Mucosa of stomach (tissue), 1 donor: Measurements from ENCODE around the gene OLFM1.

Experiments used
- H3K27me3 ChIP-seq: one replicate; pipeline ENCODE4 v1.7.0; 2013; ENCODE audit warnings: mild to moderate bottlenecking, low read length; ENCODE audit not compliant: control insufficient read depth, insufficient read depth
- H3K36me3 ChIP-seq: one replicate; pipeline ENCODE4 v1.7.0; 2013; ENCODE audit warnings: low read length; ENCODE audit not compliant: control insufficient read depth, insufficient read depth
- H3K4me1 ChIP-seq: one replicate; pipeline ENCODE4 v1.7.0; 2013; ENCODE audit warnings: mild to moderate bottlenecking, low read length; ENCODE audit not compliant: control insufficient read depth, insufficient read depth
- H3K4me3 ChIP-seq: one replicate; pipeline ENCODE4 v1.7.0; 2013; ENCODE audit warnings: low read length
- H3K9ac ChIP-seq: one replicate; pipeline ENCODE4 v1.7.0; 2013; ENCODE audit warnings: mild to moderate bottlenecking, low read length, moderate library complexity
- H3K9me3 ChIP-seq: one replicate; pipeline ENCODE4 v1.7.0; 2013; ENCODE audit warnings: mild to moderate bottlenecking, low read length, moderate library complexity; ENCODE audit not compliant: control insufficient read depth
- donor health status: Pancreatic carcinoma.

OLFM1 gene

DNA sequence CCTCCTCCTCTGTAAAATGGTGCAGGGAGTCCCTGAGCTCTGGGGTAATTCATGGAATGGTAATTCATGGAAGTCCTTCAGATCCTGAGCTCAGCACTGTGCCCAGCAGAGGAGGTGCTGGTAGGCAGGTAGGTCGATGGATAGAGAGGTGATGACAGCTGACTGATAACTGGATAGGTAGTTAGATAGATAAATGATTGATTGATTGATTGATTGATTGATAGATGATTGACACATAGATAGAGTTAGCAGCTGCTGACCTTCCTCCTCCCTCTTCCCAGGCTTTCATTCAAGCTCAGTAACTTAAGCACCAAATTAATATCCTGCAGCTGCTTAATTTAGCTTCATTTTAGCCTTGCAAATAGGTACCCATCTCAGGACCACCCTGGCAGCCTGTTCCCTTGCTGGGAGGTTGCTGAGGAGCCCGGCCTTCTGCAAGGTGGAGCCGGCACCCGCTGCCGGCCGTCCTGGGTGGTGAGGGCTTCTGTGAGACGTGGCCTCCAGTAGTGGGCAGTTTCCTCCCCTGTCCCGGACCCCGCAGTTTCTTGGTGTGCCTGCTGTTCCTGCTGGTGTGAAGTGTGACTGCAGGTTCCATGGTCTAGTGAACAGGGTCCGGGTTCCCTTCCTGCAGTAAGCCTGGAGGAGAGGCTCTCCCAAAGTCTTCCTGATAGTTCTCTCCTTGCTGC is 13.4 kb downstream of the OLFM1 start:
- Histone ChIP-seq H3K36me3 (no peaks in the 10 kb centered on the region), H3K4me3 (no peak overlapping the region), H3K9ac (no peak overlapping the region), H3K9me3 (no peaks in the 10 kb centered on the region), H3K4me1 (no peaks in the 10 kb centered on the region), H3K27me3 (peaks cover 5% of the 10 kb centered on the region)

DNA sequence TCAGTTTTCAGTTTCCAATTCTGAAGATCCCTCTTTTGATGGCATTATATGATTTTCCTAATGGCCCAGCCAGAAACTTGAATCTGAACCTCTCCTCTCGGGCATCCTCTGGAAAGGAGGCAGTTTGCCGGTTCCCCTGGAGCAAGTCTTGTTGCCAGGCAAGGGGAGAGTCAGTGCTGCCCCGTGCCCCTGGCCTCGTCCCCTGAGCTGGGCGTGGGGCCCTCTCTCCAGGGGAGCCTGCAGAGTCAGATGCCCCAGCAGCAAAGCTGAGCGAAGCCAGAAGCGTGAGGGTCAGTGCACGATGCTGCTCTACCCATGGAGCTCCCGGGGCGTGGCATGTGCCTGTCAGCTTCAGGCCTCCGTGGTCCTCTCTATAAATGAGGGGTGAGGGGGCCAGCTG is 14.0 kb downstream of the OLFM1 start:
- H3K9ac ChIP-seq: no peak overlapping the region
- no peaks in the 10 kb centered on the region for H3K36me3 ChIP-seq
- no peak overlapping the region for H3K4me3 ChIP-seq
- no peaks in the 10 kb centered on the region for H3K4me1 ChIP-seq
- peaks cover 5% of the 10 kb centered on the region for H3K27me3 ChIP-seq
- H3K9me3 ChIP-seq: no peaks in the 10 kb centered on the region

DNA sequence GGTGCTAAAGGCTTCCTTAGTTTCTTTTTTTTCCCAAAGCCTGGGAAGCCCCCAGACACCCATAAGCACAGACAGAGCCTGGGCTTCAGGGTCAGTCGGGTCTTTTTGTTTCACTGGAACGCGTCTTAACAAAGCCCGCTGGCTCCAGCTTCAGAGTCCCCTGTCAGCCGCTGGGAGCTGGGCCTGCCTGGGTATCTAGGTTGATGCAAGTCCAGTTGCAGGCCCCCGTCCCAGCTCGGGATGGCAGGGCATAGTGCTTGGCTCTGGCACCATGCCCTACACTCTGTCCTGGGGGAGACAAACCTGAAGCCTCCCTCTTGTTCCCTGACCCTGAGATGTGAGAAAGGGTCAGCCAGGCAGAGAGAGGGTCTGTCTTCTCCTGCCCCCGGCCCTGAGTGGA is 14.5 kb downstream of the OLFM1 start:
- peaks cover 5% of the 10 kb centered on the region for H3K27me3 ChIP-seq
- H3K36me3 ChIP-seq: no peaks in the 10 kb centered on the region
- H3K9ac ChIP-seq: no peak overlapping the region
- no peaks in the 10 kb centered on the region for H3K9me3 ChIP-seq
- no peak overlapping the region for H3K4me3 ChIP-seq
- H3K4me1 ChIP-seq: no peaks in the 10 kb centered on the region

DNA sequence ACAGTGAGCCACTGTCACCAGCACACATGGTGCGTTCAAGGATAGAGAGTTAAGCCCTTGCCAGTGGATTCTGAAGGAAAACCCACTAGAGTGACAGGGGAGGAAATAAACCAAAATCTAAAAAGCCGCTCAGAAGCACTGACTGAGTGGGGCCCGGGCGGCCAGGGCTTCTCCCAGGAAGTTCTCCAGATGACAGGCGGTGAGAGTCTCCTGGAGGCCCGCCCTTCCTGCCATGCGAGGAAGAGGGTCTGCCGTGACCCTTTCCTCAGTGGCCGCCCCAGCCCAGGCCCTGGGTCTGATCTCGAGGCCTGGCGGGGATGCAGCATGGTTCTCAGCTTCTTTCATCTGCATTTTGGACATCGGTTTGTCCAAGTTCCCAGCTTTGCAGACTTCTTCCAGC is 14.9 kb downstream of the OLFM1 start:
- H3K4me1 ChIP-seq: no peaks in the 10 kb centered on the region

DNA sequence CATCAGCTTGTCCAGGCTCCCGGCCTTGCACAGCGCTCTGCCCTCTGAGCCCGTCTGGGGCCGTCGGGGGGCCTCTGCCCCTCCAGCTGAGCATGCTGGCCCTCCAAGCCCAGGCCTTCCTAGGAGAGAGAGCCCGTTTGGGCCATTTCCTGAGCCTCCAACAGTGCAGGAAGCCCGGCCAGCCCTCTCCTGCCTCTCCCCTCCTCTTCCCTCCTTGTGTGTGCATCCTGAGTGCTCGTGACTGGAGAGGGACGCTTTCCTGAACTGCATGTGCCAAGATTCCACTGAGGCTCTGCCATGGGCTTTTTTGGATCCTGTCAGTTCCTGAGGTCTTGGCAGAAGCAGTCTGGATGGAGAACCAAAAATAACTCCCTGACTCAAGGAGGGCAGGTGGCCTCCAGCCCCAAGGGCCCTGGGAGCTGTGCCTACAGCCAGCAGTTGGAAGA is 15.6 kb downstream of the OLFM1 start:
- Histone ChIP-seq H3K36me3 (no peaks in the 10 kb centered on the region), H3K4me1 (no peaks in the 10 kb centered on the region), H3K9ac (no peak overlapping the region), H3K4me3 (no peak overlapping the region), H3K9me3 (no peaks in the 10 kb centered on the region), H3K27me3 (peaks cover 5% of the 10 kb centered on the region)

More for the DNA sequence above, 14.9 kb downstream of the OLFM1 start:
- Histone ChIP-seq H3K4me3 (no peak overlapping the region), H3K9me3 (no peaks in the 10 kb centered on the region), H3K36me3 (no peaks in the 10 kb centered on the region), H3K27me3 (peaks cover 5% of the 10 kb centered on the region), H3K9ac (no peak overlapping the region)

DNA sequence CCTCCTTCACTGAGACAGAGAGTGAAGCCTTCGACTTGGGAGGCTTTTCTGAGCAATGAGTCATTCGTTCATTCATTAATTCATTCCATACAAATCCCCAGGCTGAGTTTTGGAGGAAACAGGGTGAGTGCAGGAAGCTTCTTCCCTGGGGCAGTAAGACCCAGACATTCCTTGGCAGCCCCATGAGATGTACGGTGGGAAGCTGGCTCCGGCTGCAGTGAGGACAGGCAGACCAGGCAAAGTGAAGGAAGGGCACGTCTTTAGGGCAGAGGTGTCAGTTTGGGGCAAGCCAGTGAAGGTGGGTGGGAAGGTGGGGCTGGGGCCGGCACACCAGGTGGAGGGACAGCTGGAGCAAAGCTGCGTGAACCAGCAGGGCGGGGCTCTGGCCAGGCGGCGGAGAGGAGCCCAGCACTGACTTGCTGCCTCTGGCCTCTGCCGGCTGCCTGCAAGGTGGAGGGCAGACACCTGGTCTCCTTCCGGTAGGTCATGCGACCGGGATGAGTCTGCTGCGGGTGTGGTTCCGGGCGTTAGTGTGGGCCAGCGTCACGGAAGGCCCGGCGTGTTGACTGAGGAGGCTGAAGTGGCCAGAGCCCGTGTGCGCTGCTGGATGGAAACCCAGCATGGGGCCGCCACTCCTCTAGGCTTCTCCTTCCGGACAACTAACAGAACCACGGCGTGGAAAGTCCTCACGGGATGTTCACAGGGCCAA is 16.6 kb downstream of the OLFM1 start:
- peaks cover 11% of the 10 kb centered on the region for H3K27me3 ChIP-seq
- H3K36me3 ChIP-seq: no peaks in the 10 kb centered on the region
- H3K4me3 ChIP-seq: no peak overlapping the region
- no peak overlapping the region for H3K9ac ChIP-seq
- H3K9me3 ChIP-seq: no peaks in the 10 kb centered on the region
- H3K4me1 ChIP-seq: no peaks in the 10 kb centered on the region

DNA sequence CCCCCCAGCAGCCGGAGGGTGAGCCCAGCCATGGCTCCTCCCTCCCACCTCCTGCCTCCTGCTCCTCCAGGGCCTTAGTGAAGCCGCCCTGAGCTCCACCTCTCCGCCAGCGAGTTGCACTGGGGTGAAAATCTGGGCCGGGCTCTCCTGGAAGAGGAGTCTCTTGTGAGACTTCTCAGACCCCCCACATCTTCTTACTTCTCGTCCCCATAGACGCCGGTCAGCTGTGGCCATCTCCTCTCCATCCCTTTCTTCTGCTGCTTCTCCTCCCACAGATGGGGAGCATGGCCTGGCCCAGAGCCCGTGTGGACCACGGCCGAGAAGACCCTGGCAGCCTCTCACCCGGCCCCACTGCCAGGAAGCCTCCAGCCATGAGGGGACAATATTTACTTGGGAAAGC is 17.3 kb downstream of the OLFM1 start:
- Histone ChIP-seq H3K9me3 (no peaks in the 10 kb centered on the region), H3K27me3 (peaks cover 17% of the 10 kb centered on the region), H3K4me1 (no peaks in the 10 kb centered on the region), H3K36me3 (no peaks in the 10 kb centered on the region), H3K9ac (no peak overlapping the region), H3K4me3 (no peak overlapping the region)

DNA sequence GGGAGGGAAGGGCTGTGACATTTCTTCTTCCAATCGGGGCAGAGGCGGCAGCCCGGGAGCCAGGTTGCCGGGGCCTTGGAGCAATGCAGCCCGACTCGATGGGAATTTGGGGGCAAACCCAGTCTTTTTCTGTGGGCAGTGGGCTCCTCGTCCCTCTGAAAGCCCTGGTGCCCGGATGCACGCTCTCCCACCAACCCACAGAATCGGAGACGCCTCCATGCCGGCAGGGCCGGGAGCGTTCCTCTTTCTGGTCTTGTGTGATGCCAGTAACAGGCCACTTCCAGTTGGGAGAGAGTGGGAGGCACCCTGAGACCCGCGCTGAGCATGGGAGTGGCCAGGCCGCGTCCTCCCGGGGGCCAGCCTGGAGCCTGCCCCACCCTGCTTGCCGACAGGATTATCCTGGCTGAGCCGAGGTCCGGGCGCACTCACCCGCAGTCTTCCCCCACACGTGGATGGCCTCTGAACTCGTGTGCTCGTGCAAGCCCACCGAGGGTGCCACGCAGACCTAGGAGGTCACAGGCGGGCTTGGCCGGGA is 17.8 kb downstream of the OLFM1 start:
- Histone ChIP-seq H3K27me3 (peaks cover 21% of the 10 kb centered on the region), H3K9me3 (no peaks in the 10 kb centered on the region), H3K9ac (no peak overlapping the region), H3K36me3 (no peaks in the 10 kb centered on the region), H3K4me1 (no peaks in the 10 kb centered on the region), H3K4me3 (no peak overlapping the region)

DNA sequence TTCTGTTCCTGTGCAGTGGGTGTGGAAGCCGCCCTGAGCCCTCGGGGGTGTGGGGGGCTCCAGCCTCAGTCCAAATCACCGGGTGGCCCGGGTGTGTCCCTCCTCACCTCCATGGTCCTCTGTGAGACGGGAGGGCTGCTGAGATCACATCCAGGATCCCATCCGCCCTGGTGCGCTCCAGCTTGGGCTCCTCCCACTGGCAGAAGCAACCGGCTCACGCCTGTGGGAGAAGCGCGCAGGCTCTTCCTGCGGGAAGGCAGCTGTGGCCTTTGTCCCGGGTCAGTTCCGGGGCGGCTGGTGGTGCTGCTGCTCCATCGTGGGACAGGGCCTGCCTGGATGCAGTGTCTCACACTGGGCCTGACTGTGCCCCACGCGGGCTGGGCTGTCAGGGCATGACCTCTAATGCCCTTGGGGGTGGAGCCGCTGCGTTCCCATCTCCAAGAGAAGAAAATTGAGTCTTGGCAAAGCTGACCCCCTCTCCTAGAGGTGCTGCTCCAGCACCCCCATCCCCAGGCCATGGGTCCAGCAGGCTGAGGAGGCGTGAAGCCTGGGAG is 18.5 kb downstream of the OLFM1 start:
- Histone ChIP-seq H3K9me3 (no peaks in the 10 kb centered on the region), H3K4me1 (no peaks in the 10 kb centered on the region), H3K27me3 (peaks cover 21% of the 10 kb centered on the region), H3K36me3 (no peaks in the 10 kb centered on the region), H3K4me3 (no peak overlapping the region), H3K9ac (no peak overlapping the region)

DNA sequence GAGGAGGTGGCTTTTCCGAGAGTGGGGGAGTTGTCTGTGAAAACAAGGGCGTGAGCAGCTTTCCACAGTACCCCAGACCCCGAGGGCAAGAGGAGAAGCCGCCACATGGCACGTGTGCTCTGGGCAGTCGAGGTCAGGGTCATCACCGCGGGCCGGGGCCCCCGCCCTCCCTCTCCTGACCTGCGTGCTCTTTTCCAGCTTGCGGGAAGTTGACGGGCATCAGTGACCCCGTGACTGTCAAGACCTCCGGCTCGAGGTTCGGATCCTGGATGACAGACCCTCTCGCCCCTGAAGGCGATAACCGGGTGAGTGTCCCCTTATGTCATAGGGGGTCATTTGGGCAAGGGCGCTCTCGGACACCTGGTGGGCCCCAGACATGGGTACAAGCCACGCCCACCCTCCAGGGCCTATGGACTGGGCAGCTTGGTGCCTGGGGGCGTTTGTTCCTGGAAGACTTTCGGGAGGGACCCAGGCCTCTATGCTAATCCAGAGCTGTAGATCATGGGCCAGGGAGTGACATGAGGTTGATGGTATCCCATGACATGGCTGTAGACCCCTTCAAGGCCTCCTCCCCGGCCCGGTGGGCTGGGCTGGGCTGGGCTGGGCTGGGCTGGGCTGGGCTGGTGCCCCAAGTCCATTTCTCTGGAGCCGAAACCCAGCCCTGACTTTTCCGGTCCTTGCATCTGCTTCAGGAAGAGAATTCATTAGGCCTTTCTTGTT is 19.2 kb downstream of the OLFM1 start:
- Histone ChIP-seq H3K9ac (no peak overlapping the region), H3K9me3 (no peaks in the 10 kb centered on the region), H3K4me1 (no peaks in the 10 kb centered on the region), H3K27me3 (peaks cover 21% of the 10 kb centered on the region), H3K4me3 (no peak overlapping the region), H3K36me3 (no peaks in the 10 kb centered on the region)

DNA sequence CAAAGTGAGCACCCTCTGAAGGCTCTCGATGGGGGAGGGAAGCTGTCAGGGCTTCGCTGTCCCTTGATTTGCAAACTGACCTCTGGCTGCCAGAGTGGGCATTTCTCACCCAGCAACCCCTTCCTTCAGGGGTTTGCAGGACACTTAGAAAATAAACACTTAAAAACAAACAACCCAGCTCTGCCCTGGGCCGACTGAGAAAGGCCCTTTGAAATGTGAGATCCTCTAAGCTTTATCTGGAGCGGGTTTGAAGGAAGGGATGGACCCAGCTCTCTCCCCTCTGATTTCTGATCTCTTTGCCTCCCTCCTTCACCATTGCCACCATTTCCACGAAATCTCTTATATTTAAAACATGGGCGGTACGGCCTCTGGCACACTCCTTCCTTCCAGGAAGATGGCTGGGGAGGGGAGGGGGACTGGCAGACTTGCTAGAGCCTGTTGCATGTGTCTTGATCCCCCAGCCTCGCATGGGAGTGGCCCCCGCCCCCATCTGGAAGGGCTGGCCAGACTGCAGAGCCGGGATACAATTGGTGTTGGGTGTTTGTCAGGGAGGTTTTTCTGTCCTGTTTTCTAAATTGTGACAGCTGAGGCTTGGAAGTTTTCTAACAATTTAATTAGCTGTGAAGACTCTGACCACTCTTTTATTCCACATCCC is 20.2 kb downstream of the OLFM1 start:
- Histone ChIP-seq H3K27me3 (peaks cover 18% of the 10 kb centered on the region), H3K36me3 (no peaks in the 10 kb centered on the region), H3K9ac (no peak overlapping the region), H3K4me1 (no peaks in the 10 kb centered on the region), H3K4me3 (no peak overlapping the region), H3K9me3 (no peaks in the 10 kb centered on the region)
